GM13977 (cell line): ENCODE measurements around the gene ALKBH3.

ENCODE experiments used
- DNase-seq: peaks from one replicate; pipeline ENCODE4 v3.0.0; 2012; ENCODE audit warnings: low spot score
- in situ Hi-C: fragments of 300-500 bp; cut with MboI; formaldehyde crosslinking; loops from one replicate; pipeline ENCODE4 v1.12.0; 2022; ENCODE audit warnings: low sequenced_read_pairs, low pct_unique_long_range_greater_than_20kb, mixed read lengths, inconsistent platforms; ENCODE audit not compliant: unreplicated experiment
- TF ChIP-seq, protein P1 (sequence below): IDR thresholded peaks from 2 replicates; pipeline ENCODE4 v1.5.1; 2012; ENCODE audit warnings: mild to moderate bottlenecking, control low read depth; ENCODE audit not compliant: insufficient read depth; ENCODE audit errors: extremely low read depth, missing control alignments

ALKBH3 gene

GRCh38 chr11:43905813-43906241 is 25.2 kb downstream of the ALKBH3 start:
- in situ Hi-C loops, result no loop called here
- TF ChIP-seq, protein P1, sequence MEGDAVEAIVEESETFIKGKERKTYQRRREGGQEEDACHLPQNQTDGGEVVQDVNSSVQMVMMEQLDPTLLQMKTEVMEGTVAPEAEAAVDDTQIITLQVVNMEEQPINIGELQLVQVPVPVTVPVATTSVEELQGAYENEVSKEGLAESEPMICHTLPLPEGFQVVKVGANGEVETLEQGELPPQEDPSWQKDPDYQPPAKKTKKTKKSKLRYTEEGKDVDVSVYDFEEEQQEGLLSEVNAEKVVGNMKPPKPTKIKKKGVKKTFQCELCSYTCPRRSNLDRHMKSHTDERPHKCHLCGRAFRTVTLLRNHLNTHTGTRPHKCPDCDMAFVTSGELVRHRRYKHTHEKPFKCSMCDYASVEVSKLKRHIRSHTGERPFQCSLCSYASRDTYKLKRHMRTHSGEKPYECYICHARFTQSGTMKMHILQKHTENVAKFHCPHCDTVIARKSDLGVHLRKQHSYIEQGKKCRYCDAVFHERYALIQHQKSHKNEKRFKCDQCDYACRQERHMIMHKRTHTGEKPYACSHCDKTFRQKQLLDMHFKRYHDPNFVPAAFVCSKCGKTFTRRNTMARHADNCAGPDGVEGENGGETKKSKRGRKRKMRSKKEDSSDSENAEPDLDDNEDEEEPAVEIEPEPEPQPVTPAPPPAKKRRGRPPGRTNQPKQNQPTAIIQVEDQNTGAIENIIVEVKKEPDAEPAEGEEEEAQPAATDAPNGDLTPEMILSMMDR, result no peak
- no peak for DNase-seq

DNA sequence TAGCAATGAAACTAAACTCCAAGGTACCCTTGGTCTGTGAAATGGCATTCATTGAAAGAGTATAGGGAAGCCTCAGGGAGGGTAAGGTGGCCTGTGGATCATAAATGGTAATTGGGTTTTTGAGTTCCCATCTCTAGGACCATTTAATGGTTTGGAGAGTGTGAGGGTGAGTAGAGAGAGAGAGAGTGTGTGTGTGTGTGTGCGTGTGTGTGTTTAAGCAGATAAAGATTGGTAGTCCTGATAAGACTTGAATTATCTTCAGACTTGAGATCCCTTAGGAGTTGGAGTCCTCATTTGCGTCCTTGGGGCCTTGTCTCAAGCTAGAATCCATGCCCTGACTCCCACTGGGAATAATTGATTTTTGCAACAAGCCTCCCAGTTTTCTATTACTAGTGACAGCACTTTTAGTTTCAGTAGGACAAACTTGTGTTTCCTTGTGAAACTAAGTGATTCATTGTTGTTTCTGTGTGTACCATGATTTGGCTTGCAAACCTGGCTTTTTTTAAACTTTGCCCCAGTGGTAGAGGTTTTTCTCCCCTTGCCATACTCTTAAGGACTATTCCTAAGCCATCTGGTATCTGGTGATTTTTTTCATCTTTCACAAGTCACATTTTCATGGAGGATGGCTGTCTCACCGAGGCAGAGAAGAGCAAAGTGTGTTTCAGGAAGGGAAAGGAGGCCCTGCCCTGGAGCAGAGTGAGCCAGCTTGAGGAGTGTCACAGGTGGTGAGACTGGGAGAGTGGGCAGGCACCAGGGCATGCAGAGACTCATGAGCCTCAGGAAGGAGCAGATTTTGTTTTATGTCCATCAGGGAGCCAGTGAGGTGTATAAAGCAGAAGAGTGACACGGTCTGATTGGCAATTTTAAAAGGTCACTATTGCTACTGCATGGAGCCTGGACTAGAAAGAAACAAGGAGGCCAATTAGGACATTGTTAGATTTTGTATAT is 26.7 kb downstream of the ALKBH3 start:
- TF ChIP-seq, protein P1, result no peak
- in situ Hi-C loops, result no loop called here

DNA sequence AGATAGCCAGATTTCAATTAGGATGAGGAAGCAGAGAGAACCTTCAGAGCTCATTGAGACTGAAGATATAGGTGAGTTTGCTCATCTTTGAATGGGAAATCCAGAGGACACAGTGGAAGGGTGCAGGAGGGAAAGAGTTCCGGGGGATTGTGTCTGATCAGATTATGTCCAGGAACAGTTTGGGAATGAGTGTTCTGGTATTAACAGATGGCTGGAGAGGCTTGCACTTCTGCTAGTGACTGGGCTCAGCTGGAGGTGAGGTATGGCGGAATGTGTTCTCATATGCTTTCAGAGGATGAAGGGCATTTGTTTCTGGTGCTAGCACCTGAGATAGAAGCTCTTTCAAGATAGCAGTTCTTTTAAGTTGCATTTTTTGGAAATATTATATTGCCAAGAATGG is 27.6 kb downstream of the ALKBH3 start:
- TF ChIP-seq, protein P1, result no peak
- in situ Hi-C loops, result no loop called here
- no peak for DNase-seq

More for the DNA sequence above, 26.7 kb downstream of the ALKBH3 start:
- DNase-seq, result no peak

DNA sequence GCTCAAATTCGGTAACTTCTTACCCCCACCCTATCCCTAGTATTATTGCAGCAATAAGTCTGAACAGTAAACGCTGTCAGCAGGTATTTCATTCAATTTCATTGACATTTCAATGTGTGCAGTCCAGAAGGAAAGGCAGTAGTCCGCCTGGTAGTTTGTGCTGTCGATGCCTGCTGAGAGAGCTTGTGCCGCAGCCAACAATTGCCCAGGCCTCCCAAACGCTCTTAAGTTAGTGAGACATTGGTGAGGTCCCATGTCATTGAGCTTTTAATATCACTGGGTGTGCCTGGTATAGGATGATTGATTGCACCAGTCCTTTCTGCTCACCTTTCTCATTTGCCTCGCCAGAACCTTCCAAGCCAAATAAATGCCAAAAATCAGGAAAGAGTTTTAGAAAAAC is 28.1 kb downstream of the ALKBH3 start:
- TF ChIP-seq, protein P1, result no peak
- DNase-seq, result no peak
- in situ Hi-C loops, result no loop called here

DNA sequence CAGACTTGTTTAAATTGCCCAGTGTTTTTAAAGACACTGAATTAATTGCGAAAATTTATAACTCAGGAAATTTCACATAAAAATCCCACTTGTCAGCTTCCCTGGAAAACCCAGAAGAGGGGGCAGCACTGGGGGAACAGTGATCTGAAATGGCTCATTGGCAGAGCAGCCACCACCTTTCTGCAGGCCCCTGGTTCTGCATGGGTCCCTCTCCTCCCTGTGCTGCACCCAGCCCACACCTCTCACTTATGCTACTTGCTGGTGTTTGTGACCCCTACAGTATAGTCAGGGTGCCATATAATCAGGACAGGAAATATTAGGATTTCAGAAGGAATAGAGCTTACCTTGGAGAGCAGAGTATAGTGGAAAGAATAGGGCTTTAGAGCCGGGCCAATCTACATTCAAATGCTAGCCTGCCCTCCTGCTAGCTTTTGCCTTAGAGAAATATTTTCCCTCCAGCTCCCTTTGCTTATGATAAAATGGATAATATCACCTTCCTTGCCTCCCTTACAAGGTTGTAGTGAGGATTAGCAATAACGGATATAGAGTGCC is 33.3 kb downstream of the ALKBH3 start:
- DNase-seq, result no peak
- in situ Hi-C loops, result no loop called here
- TF ChIP-seq, protein P1, result no peak

- in situ Hi-C loops, result no loop called here
- no peak for DNase-seq
- TF ChIP-seq, protein P1, result no peak
Measured at GRCh38 chr11:43914466-43914865, 33.8 kb downstream of the ALKBH3 start.
